Suppressor macrophage (primary cell): ENCODE data around the gene THSD4.

ENCODE experiments used
- DNase-seq, 4 experiments: peaks; one replicate each; pipeline ENCODE4 v3.0.0-alpha.2; 2020 to 2022

The THSD4 gene

DNA sequence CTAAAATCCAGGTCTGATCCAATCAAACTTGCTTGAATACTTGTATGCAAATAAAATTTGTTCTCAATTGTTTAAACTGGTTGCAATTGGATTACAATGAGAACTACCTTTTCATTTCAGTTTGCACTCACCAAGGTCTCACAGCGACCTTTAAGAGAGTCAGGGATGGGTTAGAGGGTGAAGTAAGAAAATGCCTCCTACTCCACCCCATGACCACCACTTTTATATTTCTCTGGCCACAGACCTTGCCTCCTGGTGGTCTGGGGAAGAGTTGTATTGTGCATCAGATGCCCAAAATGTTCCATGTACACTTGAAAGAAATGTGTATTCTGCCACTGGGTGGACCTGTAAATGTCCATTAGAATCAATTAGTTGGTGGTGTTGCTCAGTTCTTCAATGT, 16.4 kb upstream of the THSD4 start:
- no peak for DNase-seq

DNA sequence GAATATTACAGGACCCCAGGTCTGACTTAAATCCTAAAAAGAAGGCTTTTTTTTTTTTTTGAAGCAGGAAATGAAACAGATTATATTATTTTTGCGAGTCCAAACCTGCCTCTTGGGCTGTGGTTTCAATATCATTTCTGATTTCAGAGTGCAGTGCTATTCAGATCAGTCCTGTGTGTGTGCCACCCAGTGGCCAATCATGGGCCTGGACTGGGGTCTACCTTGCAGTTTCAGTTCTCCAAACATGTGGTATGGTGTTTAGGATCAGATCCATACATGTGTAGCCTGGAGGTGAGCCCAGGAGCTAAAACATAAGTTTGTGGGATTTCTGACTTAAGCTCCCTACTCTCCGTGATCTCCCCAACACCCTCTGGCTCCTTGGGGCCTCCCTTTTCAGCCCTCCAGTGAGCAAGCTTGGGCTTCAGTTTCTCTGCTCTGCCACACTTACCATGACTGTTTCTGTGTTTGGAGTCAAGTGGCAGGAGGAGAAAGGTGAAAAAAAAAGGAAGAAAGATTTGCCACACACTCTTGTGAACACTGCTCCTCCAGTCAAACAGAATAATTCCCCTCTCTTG, 12.1 kb upstream of the THSD4 start:
- peak in 3 of 4 experiments; percentile 14 to 21 (median 19) for DNase-seq

GRCh38 chr15:71104636-71105035, 10.6 kb upstream of the THSD4 start:
- DNase-seq: no peak

DNA sequence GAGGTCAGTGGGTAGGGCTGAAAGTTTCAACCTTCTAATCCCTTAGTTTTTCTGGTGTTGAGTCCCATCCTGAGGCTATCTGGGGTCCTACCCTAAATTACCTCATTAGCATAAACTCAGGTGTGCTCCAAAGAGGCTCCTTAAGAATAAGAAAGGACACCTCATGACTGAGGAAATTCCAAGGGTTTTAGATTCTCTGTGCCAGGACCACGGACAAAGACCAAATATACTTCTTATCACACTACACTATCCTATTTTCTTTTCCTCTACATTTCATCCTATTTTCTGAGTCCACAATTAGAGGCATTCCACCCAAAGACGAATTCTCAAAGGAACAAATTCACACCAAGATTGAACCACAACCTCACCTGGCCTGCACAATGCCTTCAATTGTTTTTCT, 9.8 kb upstream of the THSD4 start:
- no peak for DNase-seq

DNA sequence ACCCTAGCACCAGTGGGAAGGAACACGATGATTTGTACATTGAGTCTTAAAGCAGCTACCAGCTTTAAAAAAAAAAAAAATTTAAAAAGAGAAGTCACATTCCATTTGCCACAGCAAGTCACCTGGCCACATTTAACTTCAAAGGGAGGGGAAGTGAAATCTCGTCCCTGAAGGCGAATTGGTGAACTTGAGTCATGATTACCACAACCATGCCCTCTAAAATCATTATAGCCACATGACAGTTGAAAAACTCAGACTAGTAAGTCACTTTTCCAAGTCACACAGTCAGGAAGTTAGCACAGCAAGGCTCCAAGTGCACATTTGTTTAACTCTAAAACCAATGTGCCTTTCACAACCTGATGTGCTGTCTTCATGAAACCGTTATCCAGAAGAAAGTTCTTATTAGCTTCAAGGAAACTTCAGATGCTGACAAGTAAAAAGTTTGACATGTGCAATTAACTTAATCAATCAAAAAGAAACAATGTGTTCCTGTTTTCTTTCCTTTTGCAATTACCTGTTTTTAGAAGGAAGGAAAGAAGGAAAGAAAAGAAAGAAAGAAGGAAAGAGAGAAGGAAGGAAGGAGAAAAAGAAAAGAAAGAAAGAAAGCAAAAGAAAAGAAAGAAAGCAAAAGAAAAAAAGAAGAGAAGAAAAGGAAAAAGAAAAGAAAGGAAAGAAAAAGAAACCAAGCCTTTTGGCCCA, 8.3 kb upstream of the THSD4 start:
- peak; percentile 26 to 66 (median 39) for DNase-seq

DNA sequence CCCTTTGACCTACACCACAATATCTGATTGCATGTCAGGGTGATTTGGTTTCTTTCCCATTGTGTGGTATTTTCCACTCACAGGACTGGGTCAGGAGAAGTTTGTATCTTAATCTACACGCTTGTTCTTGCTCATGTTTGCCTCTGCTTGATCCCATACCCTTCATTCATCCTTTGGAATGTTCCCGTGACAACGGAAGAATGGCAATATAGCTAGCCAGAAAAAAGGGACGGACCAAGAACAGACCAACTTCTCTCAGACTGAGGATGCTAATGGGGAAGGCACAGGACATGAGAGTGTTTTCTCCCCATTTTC, 7.8 kb upstream of the THSD4 start:
- no peak for DNase-seq

- no peak for DNase-seq
Observed at GRCh38 chr15:71109130-71109529, 6.1 kb upstream of the THSD4 start.

- DNase-seq: no peak
Observed at GRCh38 chr15:71109905-71110304, 5.4 kb upstream of the THSD4 start.

- no peak for DNase-seq
Observed at GRCh38 chr15:71110405-71111180, 4.7 kb upstream of the THSD4 start.

DNA sequence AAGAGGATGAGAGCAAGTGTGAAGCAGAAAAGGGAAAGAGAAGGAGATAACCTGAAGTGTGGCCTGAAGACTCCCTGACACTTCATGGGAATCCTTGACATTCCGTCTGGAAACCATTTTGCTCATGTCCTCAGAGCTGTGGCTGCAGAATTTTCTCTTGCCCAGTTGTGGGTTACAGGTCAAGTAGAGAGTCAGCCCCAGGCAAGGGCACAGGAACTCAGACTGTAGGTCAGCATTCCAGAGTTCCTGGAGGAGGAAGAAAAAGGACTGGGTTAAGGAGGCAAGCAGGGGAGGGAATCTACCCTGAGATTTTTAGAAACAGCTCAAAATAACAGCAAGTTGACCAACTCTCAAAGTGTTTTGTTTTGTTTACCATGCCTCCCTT, 4.1 kb upstream of the THSD4 start:
- no peak for DNase-seq

- no peak for DNase-seq
Observed at GRCh38 chr15:71111950-71112349, 3.3 kb upstream of the THSD4 start.

DNA sequence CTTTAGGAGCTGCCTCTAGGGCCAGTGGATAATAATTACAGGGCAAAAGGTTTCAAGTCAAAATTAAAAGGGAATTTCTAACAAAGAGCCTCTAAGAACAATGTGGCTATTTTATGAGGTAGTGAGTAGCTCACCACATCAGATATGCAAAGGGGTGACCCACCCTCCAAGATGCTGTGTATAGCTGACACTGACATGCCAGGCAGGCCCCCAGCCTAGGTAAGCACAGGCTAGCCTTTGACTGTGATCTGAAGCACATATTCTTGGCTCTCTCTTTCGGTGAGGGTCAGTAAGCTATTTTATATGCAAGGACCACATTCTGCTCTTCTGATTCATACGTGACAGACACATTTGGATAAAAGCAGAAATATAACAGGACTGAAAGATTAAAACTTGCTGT, 2.8 kb upstream of the THSD4 start:
- DNase-seq: no peak

DNA sequence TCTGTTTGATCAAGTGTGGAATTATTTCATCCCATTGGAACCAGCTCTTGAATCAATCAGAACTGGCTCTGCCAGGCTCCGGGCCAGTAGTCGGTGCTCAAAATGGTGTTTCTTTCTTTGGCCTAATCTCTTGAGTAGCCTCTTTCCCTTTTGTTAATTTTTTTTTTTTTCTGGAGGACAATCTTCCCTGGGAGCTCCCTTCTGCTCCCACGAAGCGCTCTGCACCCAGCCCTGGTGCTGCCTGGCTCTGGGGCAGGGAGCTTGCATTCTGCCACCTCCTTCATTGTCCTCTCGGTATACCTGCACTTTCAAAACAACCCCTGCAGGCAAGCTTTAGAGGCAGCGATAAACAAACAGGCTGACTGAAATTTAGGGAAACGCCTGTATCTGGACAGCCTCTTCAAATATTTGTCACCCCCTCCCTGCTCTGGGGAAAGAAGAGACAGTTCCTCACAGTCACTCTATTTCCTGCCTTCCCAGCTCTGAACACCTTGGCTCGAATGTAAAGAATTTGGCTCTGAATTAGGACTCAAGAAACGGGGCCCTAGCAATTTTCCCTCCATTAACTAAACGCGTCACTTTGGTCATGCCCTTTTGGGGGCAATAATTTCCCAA, 1.1 kb upstream of the THSD4 start:
- no peak for DNase-seq

DNA sequence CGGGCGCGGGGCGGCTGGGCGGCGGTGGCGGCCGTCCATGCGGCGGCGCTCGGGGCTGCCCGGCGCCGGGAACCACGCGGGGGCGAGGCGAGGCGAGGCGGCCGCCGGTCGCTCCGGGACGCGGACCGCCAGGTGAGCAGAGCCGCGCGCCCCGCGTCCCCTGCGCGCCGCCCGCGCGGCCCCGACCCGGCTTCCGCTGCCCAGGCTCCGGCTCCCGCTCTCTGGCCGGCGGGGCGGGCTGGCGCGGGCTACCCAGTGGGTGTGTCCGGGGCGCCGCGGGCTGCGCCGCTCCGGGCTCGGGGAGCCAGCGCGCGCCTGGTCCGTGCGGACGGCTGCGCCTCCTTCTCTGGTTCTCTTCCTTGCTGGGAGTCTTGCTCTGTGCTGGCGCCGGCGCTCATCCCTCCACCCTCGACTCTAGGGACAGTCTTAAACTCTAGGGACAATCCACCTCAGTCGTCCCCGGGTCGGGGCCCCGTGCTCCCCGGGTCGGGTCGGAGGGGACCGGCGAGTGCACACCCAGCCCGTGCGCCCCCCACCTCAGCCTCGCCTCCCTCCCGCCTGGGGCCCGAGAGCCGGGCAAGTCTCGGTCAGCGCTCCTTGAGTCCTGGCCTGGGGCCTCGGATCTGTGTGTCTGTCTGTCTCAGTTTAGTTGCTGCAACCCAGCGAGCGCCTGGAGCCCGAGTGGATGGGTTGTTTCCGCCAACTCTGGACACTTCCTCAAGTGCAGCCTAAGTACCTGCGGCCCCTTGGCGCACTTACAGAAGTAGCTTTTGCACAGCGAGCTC, 488 bp downstream of the THSD4 start:
- peak; percentile 8 to 41 (median 16) for DNase-seq

- no peak for DNase-seq
Observed at GRCh38 chr15:71116366-71116765, 1.1 kb downstream of the THSD4 start.

DNA sequence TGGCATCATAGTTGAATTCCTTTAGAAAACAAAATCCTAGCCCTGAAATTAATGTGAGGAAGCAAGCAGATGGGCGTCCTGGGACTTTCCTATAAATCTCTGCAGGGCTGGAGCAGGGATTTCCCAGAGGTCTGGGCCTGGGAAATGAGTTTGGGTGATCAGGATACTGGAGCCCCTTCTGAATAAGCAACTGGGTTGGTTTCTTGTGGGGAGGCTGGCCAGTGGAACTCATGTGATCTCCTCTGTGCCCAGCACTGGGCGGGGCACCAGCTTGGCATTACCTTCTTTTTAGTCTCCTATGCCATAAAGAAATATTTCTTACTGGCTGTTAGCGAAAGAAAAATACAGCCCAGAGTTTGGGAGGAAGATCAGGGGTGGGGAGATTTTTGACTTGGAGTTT, 1.7 kb downstream of the THSD4 start:
- no peak for DNase-seq

DNA sequence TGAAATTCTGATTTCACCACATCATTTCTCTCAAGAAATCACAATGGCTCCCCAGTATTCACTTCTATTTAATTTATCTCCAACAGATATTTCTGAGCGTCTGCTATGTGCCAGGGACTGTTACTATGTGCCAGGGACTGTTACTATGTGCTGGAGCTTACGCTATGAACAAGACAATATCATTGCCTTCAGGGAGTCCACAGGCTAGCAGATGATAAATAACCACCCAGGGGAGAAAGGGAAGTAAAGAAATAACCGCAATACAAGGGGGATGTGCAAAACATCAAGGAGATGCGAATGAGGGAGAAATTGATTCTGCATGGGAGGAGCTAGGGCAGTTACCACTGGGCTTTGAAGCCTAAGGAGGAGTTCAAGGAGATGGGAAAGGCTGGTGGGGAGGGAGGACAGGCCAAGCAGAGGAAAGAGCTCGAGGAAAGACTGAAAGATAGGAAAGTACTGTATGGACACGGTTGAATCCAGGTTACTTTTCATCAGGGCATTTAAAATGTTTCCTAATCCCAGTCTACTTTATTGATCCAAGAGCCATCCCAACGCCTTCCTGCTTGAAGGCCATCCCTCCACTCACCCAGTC, 2.5 kb downstream of the THSD4 start:
- no peak for DNase-seq

- DNase-seq: no peak
Observed at GRCh38 chr15:71118345-71118744, 3.1 kb downstream of the THSD4 start.

DNA sequence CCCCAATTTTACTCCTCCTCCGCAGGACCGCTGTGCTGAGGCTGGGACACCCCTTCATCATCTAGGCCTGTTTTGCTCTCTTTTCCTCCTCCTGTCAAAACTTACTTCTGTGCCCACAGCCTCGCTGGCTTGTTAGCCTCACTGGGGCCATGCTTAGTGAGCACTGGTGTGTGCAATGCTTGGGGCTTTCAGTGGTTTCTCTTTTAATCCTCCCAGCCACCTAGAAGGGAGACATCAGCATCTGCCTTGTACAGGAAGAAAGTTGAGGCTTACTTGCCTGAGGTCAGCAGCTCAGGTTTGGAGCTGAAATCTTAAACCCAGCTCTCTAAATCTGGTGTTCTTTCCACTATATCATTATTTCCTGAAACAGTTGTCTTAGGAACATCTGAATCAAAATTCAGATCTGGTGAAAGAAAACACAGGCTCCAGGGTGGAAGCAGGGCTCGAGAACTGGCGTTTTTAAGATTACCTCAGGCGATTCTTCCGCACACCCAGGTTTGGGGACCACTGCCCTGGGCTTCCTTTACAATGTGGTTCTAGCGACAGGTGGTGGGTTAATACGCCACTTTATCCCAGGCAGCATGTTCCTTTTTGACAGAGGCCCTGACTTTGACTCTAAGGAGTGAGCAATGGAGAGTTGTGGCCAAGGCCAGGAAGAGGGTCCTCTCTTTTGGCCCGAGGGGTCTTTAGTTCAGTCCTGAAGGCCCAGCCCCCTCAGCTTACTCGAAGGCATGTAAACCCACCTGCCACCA, 3.8 kb downstream of the THSD4 start:
- no peak for DNase-seq

DNA sequence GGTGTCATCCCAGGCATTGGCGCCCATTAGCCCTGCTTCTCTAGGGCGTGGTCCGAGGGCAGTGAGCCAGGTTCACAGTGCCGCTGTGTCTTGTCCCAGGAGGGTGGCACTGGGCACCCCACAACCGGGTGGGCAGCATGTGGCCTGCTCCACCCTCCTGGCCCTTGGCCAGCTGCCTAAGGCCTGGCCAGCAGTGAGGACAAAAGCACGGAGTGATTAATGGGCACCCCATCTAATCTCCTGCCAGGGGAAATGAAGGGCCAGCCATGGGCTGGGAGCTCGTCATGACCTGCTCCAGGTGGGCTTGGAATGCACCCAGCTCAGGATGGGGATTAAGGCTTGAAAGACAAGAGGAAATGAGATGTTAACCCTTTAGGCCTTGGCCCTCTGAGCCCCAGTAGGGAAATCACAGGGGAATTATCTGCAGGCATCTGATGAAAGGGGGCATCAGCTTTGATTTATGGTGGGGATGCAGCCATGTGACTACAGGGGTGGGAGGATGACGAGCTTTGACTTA, 5.2 kb downstream of the THSD4 start:
- DNase-seq: no peak

- no peak for DNase-seq
Observed at GRCh38 chr15:71121442-71121841, 6.2 kb downstream of the THSD4 start.
